BJ (cell line): ENCODE results near the gene HDAC5. TPM values are rescaled to one million over a fixed set of nuclear protein-coding genes. Genes with fewer than 3 reads are reported as not detected.
"Not testable (repeated sequence)": the region's sequence is repeated elsewhere in the genome, so short reads cannot be mapped to it uniquely, and the experiment has no call there.

Experiments used
- CTCF ChIA-PET: fragments of 350-600 bp; formaldehyde crosslinking; extraction: SDS; loops from one replicate; lab custom pipeline; 2021; ENCODE audit warnings: antibody characterized with exemption, inconsistent platforms; lab: Yijun Ruan, JAX
- POLR2A ChIA-PET: fragments of 300-600 bp; sonication (Branson Sonifier 250); formaldehyde crosslinking; extraction: SDS; loops from one replicate; lab custom pipeline; 2021; ENCODE audit warnings: antibody characterized with exemption; lab: Charles Lee
- DNase-seq: peaks from one replicate; pipeline ENCODE4 v3.0.0-alpha.2; 2011; ENCODE audit warnings: low read depth
- H3K27me3 ChIP-seq: 2 replicates; pipeline ENCODE4 v1.6.0; 2011; ENCODE audit warnings: low read length; ENCODE audit not compliant: control insufficient read depth, insufficient read depth
- H3K36me3 ChIP-seq: 2 replicates; pipeline ENCODE4 v1.5.1; 2011; ENCODE audit warnings: low read length; ENCODE audit not compliant: control insufficient read depth, insufficient read depth
- H3K4me3 ChIP-seq: 2 replicates; pipeline ENCODE4 v1.5.1; 2011; ENCODE audit warnings: low read depth, mild to moderate bottlenecking, control low read depth, low read length
- polyA plus RNA-seq: library from polyadenylated mRNA; depleted of rRNA; stranded (reverse); fragments of >200 nt; gene quantifications from 2 replicates; pipeline ENCODE4 v1.2.3, GENCODE V29; 2011
- TF ChIP-seq, protein P1 (sequence below): IDR thresholded peaks from 2 replicates; pipeline ENCODE4 v1.5.1; 2011; ENCODE audit warnings: low read depth, mild to moderate bottlenecking, control low read depth, inconsistent platforms, low read length, moderate library complexity; ENCODE audit not compliant: insufficient read depth

The HDAC5 gene
- polyA plus RNA-seq, 1 experiment, result 102 TPM

DNA sequence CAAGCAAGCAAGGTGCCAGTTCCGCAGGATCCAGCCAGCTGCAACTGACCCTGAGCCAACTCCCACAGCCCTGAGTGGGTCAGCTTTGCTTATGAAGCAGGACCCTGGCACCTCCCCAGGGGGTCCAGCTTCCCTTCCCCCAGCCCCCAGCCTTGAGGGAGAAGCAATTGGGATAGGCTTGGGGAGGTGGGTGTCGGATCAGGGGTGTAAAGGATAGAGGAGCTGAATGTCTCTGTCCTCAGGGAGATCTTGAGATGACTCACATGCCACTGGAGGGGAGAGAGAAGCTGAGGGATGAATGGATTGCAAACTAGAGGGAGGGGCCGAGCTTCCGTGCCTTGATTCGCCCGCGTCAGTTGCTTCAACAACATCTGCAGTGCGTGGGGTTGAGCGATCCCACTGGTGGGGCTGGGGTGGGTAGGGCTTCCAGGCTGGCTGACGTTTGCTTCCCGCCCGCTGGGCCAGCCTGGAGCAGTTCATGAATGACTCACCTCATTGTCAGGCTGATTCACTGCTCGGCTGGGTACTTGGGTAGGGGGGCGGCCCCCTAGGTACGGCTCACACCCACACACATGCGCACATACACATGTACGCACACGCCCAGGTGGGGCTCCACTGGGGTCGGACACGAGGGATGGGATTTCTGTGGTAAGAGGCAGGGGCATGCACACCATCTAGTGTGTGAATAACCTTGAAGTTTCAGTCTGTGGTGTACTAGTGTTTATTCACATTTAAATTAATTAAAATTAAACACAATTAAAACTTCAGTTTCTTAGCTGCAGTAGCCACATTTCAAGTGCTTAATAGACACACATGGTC lies 14.7 kb upstream of the HDAC5 start:
- TF ChIP-seq, protein P1, sequence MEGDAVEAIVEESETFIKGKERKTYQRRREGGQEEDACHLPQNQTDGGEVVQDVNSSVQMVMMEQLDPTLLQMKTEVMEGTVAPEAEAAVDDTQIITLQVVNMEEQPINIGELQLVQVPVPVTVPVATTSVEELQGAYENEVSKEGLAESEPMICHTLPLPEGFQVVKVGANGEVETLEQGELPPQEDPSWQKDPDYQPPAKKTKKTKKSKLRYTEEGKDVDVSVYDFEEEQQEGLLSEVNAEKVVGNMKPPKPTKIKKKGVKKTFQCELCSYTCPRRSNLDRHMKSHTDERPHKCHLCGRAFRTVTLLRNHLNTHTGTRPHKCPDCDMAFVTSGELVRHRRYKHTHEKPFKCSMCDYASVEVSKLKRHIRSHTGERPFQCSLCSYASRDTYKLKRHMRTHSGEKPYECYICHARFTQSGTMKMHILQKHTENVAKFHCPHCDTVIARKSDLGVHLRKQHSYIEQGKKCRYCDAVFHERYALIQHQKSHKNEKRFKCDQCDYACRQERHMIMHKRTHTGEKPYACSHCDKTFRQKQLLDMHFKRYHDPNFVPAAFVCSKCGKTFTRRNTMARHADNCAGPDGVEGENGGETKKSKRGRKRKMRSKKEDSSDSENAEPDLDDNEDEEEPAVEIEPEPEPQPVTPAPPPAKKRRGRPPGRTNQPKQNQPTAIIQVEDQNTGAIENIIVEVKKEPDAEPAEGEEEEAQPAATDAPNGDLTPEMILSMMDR, result no peak
- peak overlapping the region; percentile 6 for H3K4me3 ChIP-seq
- peak; percentile 98 for DNase-seq
- no peaks in the 10 kb centered on the region for H3K27me3 ChIP-seq
- ChIA-PET CTCF (interaction anchor here (0.9 to 2.4 kb wide), 8 partner anchors 13 to 194 kb away, joined by 3 to 8 read pairs (median 4); partner anchors contain the start of gene HDAC5), POLR2A (interaction anchor here (0.5 to 1.0 kb wide), 7 partner anchors 8 to 410 kb away, joined by 3 to 13 read pairs (median 5); partner anchors contain the start of genes HDAC5 and TMUB2)
- no peaks in the 10 kb centered on the region for H3K36me3 ChIP-seq

DNA sequence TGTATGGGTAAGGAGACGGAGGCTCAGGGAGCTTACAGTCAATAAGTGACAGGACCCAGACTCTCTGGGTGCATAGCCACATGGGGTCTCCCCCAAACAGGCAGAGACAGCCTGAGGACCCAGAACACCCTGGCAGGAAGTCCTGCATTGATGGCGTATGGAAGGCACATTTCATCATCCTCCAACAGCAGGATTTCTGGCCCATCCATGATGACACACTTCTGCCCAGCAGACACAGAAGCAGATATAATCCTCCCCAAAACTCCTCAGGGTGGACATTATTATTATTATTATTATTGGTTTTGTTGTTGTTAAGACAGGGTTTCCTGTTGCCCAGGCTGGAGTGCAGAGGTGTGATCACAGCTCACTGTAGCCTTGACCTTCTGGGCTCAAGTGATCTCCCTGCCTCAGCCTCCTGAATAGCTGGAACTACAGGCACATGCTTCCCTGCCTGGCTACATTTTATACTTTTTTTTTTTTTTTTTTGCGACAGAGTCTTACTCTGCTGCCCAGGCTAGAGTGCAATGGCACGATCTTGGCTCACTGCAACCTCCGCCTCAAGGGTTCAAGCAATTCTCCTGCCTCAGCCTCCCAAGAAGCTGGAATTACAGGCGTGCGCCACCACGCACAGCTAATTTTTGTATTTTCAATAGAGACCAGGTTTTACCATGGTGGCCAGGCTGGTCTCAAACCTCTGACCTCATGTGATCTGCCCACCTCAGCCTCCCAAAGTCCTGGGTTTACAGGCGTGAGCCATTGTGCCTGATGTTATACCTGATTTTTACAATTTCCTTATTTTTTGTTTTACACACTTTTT lies 11.5 kb upstream of the HDAC5 start:
- POLR2A ChIA-PET, result no interaction called here
- Histone ChIP-seq H3K36me3 (no peaks in the 10 kb centered on the region), H3K4me3 (no peak overlapping the region), H3K27me3 (no peaks in the 10 kb centered on the region)
- TF ChIP-seq, protein P1, result no peak
- CTCF ChIA-PET, result interaction anchor here (0.8 to 1.4 kb wide), 2 partner anchors 19 to 20 kb away, joined by 3 read pairs; no protein-coding TSS in a partner anchor
- no peak for DNase-seq

DNA sequence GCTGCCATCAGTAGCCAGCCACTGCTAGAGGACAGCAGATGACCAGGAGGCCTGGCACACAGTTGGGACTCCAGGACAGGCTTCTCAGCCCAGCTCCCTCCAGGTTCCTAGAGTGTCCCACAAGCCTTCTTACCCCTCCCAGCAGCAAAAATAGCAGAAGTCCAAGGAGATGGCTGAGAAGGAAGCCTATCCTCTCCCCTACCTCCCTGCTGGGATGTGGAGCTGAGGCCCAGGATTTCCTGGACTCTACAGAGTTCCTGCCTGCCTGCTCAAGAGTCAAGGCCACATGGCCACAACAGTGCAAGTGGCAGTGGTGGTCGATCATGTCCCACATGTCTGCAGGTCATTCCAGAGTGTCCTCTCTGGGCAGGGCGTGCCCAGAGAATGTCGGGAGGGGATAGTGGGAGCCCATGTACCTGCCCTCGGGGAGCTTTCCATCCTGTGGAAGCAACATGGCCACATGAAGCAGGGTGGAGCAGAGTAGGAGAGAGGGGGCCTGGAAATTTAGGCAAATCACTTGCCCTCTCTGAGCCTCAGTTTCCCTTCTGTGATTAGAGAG lies 10.6 kb upstream of the HDAC5 start:
- TF ChIP-seq, protein P1, result no peak
- no peak overlapping the region for H3K4me3 ChIP-seq
- no peak for DNase-seq
- H3K27me3 ChIP-seq, result no peaks in the 10 kb centered on the region
- ChIA-PET POLR2A (no interaction called here), CTCF (interaction anchor here (0.6 to 1.6 kb wide), 4 partner anchors 18 to 190 kb away, joined by 3 to 4 read pairs (median 3); no protein-coding TSS in a partner anchor)
- H3K36me3 ChIP-seq, result no peaks in the 10 kb centered on the region

DNA sequence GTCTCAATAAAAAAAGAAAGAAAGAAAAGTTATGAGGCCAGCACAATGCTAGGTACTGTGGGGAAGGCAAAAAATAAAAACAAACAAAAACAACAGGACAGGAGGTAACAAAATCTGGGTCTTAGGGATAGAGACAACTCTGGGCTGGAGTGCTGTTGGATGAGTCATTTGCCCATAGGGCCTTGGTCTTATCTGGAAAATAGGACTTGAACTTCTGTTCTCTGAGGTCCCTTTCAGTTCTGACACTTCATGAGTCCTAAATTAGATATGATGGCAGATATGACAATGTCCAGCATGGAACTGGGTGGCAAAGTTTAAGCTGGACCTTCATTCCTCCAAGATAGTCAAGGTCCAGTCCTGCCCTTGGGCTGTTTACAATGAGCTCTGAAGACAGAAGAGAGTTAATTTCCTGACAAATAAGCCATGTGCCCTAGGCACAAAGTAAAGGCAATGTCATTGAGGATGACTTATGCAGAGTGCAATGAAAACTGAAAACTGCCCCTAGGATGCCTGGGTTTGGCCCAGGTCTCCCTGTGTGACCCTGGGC lies 8.9 kb upstream of the HDAC5 start:
- TF ChIP-seq, protein P1, result no peak
- no peaks in the 10 kb centered on the region for H3K36me3 ChIP-seq
- no peaks in the 10 kb centered on the region for H3K27me3 ChIP-seq
- no peak for DNase-seq
- POLR2A ChIA-PET, result no interaction called here
- CTCF ChIA-PET, result interaction anchor here (1.0 kb wide), 1 partner anchor 91 kb away, joined by 3 read pairs; no protein-coding TSS in a partner anchor
- H3K4me3 ChIP-seq, result no peak overlapping the region

DNA sequence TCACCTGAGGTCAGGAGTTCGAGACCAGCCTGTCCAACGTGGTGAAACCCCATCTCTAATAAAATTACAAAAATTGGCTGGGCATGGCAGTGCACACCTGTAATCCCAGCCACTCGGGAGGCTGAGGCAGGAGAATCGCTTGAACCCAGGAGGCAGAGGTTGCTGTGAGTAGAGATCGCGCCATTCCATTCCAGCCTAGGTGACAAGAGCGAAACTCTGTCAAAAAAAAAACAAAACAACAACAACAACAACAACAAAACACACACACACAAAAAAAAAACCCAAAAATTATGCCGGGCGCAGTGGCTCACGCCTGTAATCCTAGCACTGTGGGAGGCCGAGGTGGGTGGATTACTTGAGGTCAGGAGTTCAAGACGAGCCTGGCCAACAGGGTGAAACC lies 7.9 kb upstream of the HDAC5 start:
- CTCF ChIA-PET, result interaction anchor here (0.6 kb wide), 1 partner anchor 183 kb away, joined by 3 read pairs; no protein-coding TSS in a partner anchor
- H3K4me3 ChIP-seq, H3K36me3 ChIP-seq, H3K27me3 ChIP-seq, DNase-seq, POLR2A ChIA-PET: not testable (repeated sequence)
